GM21447 (cell line): ENCODE measurements around the gene COMMD6.
"Not testable (repeated sequence)": the region's sequence is repeated elsewhere in the genome, so short reads cannot be mapped to it uniquely, and the experiment has no call there.

Experiments
- ATAC-seq: cut with Tn5 transposase; IDR thresholded peaks from one replicate; pipeline ENCODE4 v1.9.1; 2021; ENCODE audit not compliant: unreplicated experiment

Gene COMMD6

GRCh38 chr13:75537401-75538365 lies at the start of gene COMMD6:
TSS of gene COMMD6 (minus strand) at chr13:75537841. CDS start at chr13:75537805, 36 bp downstream.
- peak; percentile 95 for ATAC-seq

GRCh38 chr13:75585153-75585552 lies 47.5 kb upstream of the COMMD6 start:
- ATAC-seq: no peak

- ATAC-seq: no peak
Measured at GRCh38 chr13:75583091-75583490, 45.5 kb upstream of the COMMD6 start.

- no peak for ATAC-seq
Measured at GRCh38 chr13:75581874-75582640, 44.4 kb upstream of the COMMD6 start.

GRCh38 chr13:75579529-75579928 lies 41.9 kb upstream of the COMMD6 start:
- ATAC-seq: no peak

GRCh38 chr13:75569576-75569975 lies 31.9 kb upstream of the COMMD6 start:
- ATAC-seq: no peak

GRCh38 chr13:75566658-75567057 lies 29.0 kb upstream of the COMMD6 start:
- ATAC-seq: no peak

GRCh38 chr13:75558145-75558840 lies 20.7 kb upstream of the COMMD6 start:
- no peak for ATAC-seq

- ATAC-seq: no peak
Measured at GRCh38 chr13:75556961-75557360, 19.3 kb upstream of the COMMD6 start.

GRCh38 chr13:75555836-75556235 lies 18.2 kb upstream of the COMMD6 start:
- ATAC-seq: no peak

GRCh38 chr13:75554981-75555380 lies 17.3 kb upstream of the COMMD6 start:
- no peak for ATAC-seq

GRCh38 chr13:75554464-75554863 lies 16.8 kb upstream of the COMMD6 start:
- no peak for ATAC-seq

GRCh38 chr13:75550159-75550567 lies 12.5 kb upstream of the COMMD6 start:
- peak; percentile 11 for ATAC-seq

GRCh38 chr13:75549262-75550158 lies 11.9 kb upstream of the COMMD6 start, which contains the start of gene UCHL3:
TSS of gene UCHL3 (plus strand) at chr13:75549791. CDS start at chr13:75549821, 30 bp downstream.
- ATAC-seq: peak; percentile 96

GRCh38 chr13:75547917-75548316 lies 10.3 kb upstream of the COMMD6 start:
- no peak for ATAC-seq

- ATAC-seq: not testable (repeated sequence)
Measured at GRCh38 chr13:75545386-75545785, 7.7 kb upstream of the COMMD6 start.

- no peak for ATAC-seq
Measured at GRCh38 chr13:75544681-75545330, 7.2 kb upstream of the COMMD6 start.

- ATAC-seq: no peak
Measured at GRCh38 chr13:75541961-75542360, 4.3 kb upstream of the COMMD6 start.

GRCh38 chr13:75541287-75541686 lies 3.6 kb upstream of the COMMD6 start:
- no peak for ATAC-seq

- ATAC-seq: no peak
Measured at GRCh38 chr13:75533861-75534260, 3.8 kb downstream of the COMMD6 start.
